ENCODE measurements around the gene EPHB3.

The EPHB3 gene

GRCh38 chr3:184566441-184567414 lies 5.1 kb downstream of the EPHB3 start:
- no peak overlapping the region for H3K27ac ChIP-seq

GRCh38 chr3:184567946-184568559 lies 6.5 kb downstream of the EPHB3 start:
- no peak overlapping the region for H3K27ac ChIP-seq
- H3K27me3 ChIP-seq (replicated peaks), result peaks cover 4% of the 10 kb centered on the region
- DNase-seq, result no peak
- no peaks in the 10 kb centered on the region for H3K36me3 ChIP-seq (replicated peaks)
- no peak overlapping the region for H3K4me3 ChIP-seq (ENCODE audit: low read depth, low read length)
- in situ Hi-C loops (cut with HindIII; ENCODE audit: low pct_ligation_motif_present, low sequenced_read_pairs), result no loop called here
- TF ChIP-seq CTCF (IDR thresholded peaks at IDR 0.05; ENCODE audit: low read depth, low read length, missing control alignments), result no peak

More at GRCh38 chr3:184566441-184567414, 5.1 kb downstream of the EPHB3 start:
- Histone ChIP-seq H3K27me3 (replicated peaks) (peaks cover 18% of the 10 kb centered on the region), H3K4me3 (ENCODE audit: low read depth, low read length) (no peak overlapping the region), H3K36me3 (replicated peaks) (no peaks in the 10 kb centered on the region)
- no peak for TF ChIP-seq CTCF (IDR thresholded peaks at IDR 0.05; ENCODE audit: low read depth, low read length, missing control alignments)
- no peak for DNase-seq
- in situ Hi-C loops (cut with HindIII; ENCODE audit: low pct_ligation_motif_present, low sequenced_read_pairs), result no loop called here

- peaks cover under 1% of the 10 kb centered on the region for H3K27me3 ChIP-seq (replicated peaks)
- no peak for DNase-seq
- H3K4me3 ChIP-seq (ENCODE audit: low read depth, low read length), result peak overlapping the region; percentile 53
- no peaks in the 10 kb centered on the region for H3K36me3 ChIP-seq (replicated peaks)
- H3K27ac ChIP-seq, result no peak overlapping the region
- TF ChIP-seq CTCF (IDR thresholded peaks at IDR 0.05; ENCODE audit: low read depth, low read length, missing control alignments), result no peak
- in situ Hi-C loops (cut with HindIII; ENCODE audit: low pct_ligation_motif_present, low sequenced_read_pairs), result no loop called here
Measured at GRCh38 chr3:184568560-184568923, 7.0 kb downstream of the EPHB3 start.

GRCh38 chr3:184568924-184569829 lies 7.6 kb downstream of the EPHB3 start:
- Histone ChIP-seq H3K27me3 (replicated peaks) (no peaks in the 10 kb centered on the region), H3K4me3 (ENCODE audit: low read depth, low read length) (peak overlapping the region; percentile 53), H3K36me3 (replicated peaks) (no peaks in the 10 kb centered on the region), H3K27ac (no peak overlapping the region)
- no peak for TF ChIP-seq CTCF (IDR thresholded peaks at IDR 0.05; ENCODE audit: low read depth, low read length, missing control alignments)
- DNase-seq, result peak; percentile 75
- in situ Hi-C loops (cut with HindIII; ENCODE audit: low pct_ligation_motif_present, low sequenced_read_pairs), result no loop called here

- in situ Hi-C loops (cut with HindIII; ENCODE audit: low pct_ligation_motif_present, low sequenced_read_pairs), result no loop called here
- Histone ChIP-seq H3K27ac (no peak overlapping the region), H3K4me3 (ENCODE audit: low read depth, low read length) (no peak overlapping the region), H3K27me3 (replicated peaks) (no peaks in the 10 kb centered on the region), H3K36me3 (replicated peaks) (no peaks in the 10 kb centered on the region)
- no peak for TF ChIP-seq CTCF (IDR thresholded peaks at IDR 0.05; ENCODE audit: low read depth, low read length, missing control alignments)
- DNase-seq, result no peak
Measured at GRCh38 chr3:184570035-184570434, 8.4 kb downstream of the EPHB3 start.

Measured in brain microvascular endothelial cell (primary cell).